ENCODE results near the gene THSD8. TPM values are rescaled to one million over a fixed set of nuclear protein-coding genes. Genes with fewer than 3 reads are reported as not detected.

The THSD8 gene
- total RNA-seq, 1 experiment from 2014 or later, result 14.5 TPM

DNA sequence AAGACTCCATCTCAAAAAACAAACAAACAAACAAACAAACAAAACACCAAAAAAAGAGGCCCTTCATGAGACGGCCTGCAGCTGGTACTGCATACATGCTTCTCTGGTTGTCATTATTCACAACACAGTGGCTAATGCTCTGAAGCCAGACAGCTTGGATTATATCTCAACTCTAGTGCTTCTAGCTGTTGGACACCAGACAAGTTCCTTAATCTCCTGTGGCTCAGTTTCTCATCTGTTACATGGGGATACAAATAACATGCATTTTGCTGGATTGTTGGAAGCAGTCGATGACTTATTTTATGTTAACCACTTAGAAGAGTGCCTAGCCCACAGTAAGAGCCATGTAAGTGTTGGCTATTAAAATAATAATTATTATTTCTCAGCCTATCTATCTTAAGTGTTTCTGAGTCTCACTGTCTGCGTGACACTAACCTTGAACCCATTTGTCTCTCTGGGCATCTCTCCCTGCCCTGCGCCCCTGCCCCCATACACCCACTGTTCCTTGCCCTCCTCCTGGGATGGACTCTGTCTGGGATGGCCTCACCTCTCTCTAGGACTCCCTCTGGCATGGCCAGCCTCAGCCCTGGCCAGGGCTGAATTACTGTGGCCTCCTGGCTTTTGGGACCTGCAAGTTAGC, 13.7 kb upstream of the THSD8 start:
- DNase-seq (ENCODE audit: unreplicated experiment), result no peak
- Mint-ChIP-seq H3K4me3 (ENCODE audit: unreplicated experiment) (peak overlapping the region; percentile 94), H3K27me3 (ENCODE audit: insufficient read depth, unreplicated experiment) (no peaks in the 10 kb centered on the region), H3K27ac (ENCODE audit: low read depth, unreplicated experiment) (peak overlapping the region; percentile 98), H3K9me3 (ENCODE audit: unreplicated experiment) (no peaks in the 10 kb centered on the region), H3K4me1 (ENCODE audit: insufficient read depth, unreplicated experiment) (peaks cover 24% of the 10 kb centered on the region), H3K36me3 (ENCODE audit: insufficient read depth, unreplicated experiment) (peaks cover 29% of the 10 kb centered on the region)
- BruUV-seq (replicated peaks), result no TSS peak
- CTCF ChIA-PET, result interaction anchor here (0.5 to 3.3 kb wide), 7 partner anchors 11 to 1229 kb away, joined by 3 to 41 read pairs (median 3); partner anchors contain the start of gene ELOF1
- POLR2A ChIA-PET, result interaction anchor here (0.6 to 5.0 kb wide), 10 partner anchors 11 to 122 kb away, joined by 3 to 132 read pairs (median 6); partner anchors contain the start of genes GCDH, GET3, HOOK2 and MAN2B1
- TF ChIP-seq, protein P1, sequence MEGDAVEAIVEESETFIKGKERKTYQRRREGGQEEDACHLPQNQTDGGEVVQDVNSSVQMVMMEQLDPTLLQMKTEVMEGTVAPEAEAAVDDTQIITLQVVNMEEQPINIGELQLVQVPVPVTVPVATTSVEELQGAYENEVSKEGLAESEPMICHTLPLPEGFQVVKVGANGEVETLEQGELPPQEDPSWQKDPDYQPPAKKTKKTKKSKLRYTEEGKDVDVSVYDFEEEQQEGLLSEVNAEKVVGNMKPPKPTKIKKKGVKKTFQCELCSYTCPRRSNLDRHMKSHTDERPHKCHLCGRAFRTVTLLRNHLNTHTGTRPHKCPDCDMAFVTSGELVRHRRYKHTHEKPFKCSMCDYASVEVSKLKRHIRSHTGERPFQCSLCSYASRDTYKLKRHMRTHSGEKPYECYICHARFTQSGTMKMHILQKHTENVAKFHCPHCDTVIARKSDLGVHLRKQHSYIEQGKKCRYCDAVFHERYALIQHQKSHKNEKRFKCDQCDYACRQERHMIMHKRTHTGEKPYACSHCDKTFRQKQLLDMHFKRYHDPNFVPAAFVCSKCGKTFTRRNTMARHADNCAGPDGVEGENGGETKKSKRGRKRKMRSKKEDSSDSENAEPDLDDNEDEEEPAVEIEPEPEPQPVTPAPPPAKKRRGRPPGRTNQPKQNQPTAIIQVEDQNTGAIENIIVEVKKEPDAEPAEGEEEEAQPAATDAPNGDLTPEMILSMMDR (IDR thresholded peaks at IDR 0.05; ENCODE audit: unreplicated experiment), result no peak
- intact Hi-C loops (cut with micrococcal nuclease), result no loop called here

DNA sequence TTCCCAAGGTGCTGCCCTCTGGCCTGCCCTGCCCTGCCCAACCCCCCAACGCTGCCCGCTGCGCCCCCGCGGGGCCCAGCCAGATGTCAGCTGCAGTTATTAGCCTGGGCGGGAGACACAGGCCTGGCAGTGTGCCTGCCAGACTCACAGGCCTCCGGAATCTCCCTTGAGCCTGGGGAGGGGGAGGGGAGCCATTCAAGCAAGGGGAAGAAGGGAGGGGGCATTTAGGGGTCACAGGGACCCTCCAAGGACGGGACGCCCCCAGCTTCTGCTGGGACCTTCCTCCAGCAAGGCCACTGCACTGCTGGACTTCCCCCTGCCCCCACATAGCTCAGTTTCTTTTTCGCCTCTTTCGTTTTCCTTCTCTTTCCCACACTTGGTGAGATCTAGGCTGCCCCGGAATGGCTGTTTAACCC, 13.2 kb upstream of the THSD8 start:
- BruUV-seq (replicated peaks), result TSS peak; percentile 10
- Mint-ChIP-seq H3K27ac (ENCODE audit: low read depth, unreplicated experiment) (peak overlapping the region; percentile 98), H3K27me3 (ENCODE audit: insufficient read depth, unreplicated experiment) (no peaks in the 10 kb centered on the region), H3K4me1 (ENCODE audit: insufficient read depth, unreplicated experiment) (peaks cover 24% of the 10 kb centered on the region), H3K36me3 (ENCODE audit: insufficient read depth, unreplicated experiment) (peaks cover 35% of the 10 kb centered on the region), H3K9me3 (ENCODE audit: unreplicated experiment) (no peaks in the 10 kb centered on the region), H3K4me3 (ENCODE audit: unreplicated experiment) (peak overlapping the region; percentile 94)
- intact Hi-C loops (cut with micrococcal nuclease), result no loop called here
- DNase-seq (ENCODE audit: unreplicated experiment), result peak; percentile 88
- TF ChIP-seq, protein P1 (IDR thresholded peaks at IDR 0.05; ENCODE audit: unreplicated experiment), result no peak
- ChIA-PET CTCF (interaction anchor here (0.5 to 3.3 kb wide), 8 partner anchors 11 to 1229 kb away, joined by 3 to 41 read pairs (median 4); partner anchors contain the start of gene ELOF1), POLR2A (interaction anchor here (0.6 to 5.0 kb wide), 14 partner anchors 12 to 330 kb away, joined by 3 to 132 read pairs (median 4); partner anchors contain the start of genes GCDH, GET3, HOOK2 and MAN2B1)

DNA sequence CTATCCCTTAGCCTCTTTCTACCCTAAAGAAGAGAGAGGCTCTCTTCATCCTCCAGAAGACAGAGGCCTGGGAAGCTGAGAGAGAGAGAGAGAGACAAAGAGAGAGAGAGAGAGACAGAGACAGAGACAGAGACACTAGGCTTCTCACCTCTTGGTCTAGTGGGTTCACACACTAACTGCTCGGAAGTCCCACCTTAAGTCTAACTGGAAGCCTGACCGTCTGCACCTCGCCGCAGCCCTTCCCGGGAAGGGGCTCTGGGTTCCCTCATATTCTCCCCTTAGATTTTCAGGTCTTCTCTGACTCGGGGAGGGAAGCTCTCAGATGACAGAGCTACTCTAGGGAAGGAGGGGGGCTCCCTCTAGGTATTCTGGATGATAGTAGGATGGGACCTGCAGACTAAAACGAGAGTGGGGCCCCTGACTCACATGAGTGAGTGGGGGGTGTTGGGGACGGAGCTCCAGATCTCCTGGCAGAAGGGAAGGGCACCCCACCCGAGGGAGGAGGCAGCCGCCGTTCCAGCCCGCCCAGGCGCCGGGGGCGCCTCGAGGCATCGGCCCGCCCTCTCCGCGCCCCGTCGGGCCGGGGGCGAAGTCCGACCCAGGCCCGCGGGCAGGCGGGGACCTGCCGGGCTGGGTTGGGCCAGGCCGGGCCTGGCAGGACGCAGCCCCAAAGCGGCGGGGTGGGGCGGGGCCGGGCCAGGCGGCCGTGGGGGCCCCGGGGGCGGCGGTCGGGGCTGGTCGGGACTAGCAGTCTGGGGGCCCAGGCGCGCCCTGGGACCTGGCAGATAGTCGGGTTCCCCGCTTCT, 12.6 kb upstream of the THSD8 start:
- Mint-ChIP-seq H3K9me3 (ENCODE audit: unreplicated experiment) (no peaks in the 10 kb centered on the region), H3K36me3 (ENCODE audit: insufficient read depth, unreplicated experiment) (peaks cover 41% of the 10 kb centered on the region), H3K27ac (ENCODE audit: low read depth, unreplicated experiment) (peak overlapping the region; percentile 98), H3K4me1 (ENCODE audit: insufficient read depth, unreplicated experiment) (peaks cover 28% of the 10 kb centered on the region), H3K4me3 (ENCODE audit: unreplicated experiment) (peak overlapping the region; percentile 94), H3K27me3 (ENCODE audit: insufficient read depth, unreplicated experiment) (no peaks in the 10 kb centered on the region)
- intact Hi-C loops (cut with micrococcal nuclease), result no loop called here
- DNase-seq (ENCODE audit: unreplicated experiment), result peak; percentile 63
- ChIA-PET CTCF (interaction anchor here (0.7 to 3.3 kb wide), 5 partner anchors 12 to 67 kb away, joined by 3 to 41 read pairs (median 5); no protein-coding TSS in a partner anchor), POLR2A (interaction anchor here (0.6 to 5.0 kb wide), 15 partner anchors 12 to 329 kb away, joined by 3 to 132 read pairs (median 4); partner anchors contain the start of genes GCDH, GET3, HOOK2 and MAN2B1)
- TF ChIP-seq, protein P1 (IDR thresholded peaks at IDR 0.05; ENCODE audit: unreplicated experiment), result no peak
- no TSS peak for BruUV-seq (replicated peaks)
